Prostate gland (tissue), 2 donors: ENCODE data around the gene ZNF740.

Experiments used
- POLR2A ChIP-seq: fragments of 450-650 bp; IDR thresholded peaks from one replicate; pipeline ENCODE4 v1.6.1; 2016; ENCODE audit warnings: antibody characterized with exemption, mild to moderate bottlenecking
- TF ChIP-seq, protein P1 (sequence below), 4 experiments: fragments of 200-600 bp in 2 of 4; fragments of 450-650 bp in 2 of 4; sonication (generic) in 2 of 4; IDR thresholded peaks; 1 replicate in 3 of 4; 2 replicates in 1 of 4; pipeline ENCODE4 v1.5.1; 2016 to 2019; ENCODE audit warnings: antibody characterized with exemption in 4 of 4, mild to moderate bottlenecking in 2 of 4, moderate library complexity in 2 of 4

DNA sequence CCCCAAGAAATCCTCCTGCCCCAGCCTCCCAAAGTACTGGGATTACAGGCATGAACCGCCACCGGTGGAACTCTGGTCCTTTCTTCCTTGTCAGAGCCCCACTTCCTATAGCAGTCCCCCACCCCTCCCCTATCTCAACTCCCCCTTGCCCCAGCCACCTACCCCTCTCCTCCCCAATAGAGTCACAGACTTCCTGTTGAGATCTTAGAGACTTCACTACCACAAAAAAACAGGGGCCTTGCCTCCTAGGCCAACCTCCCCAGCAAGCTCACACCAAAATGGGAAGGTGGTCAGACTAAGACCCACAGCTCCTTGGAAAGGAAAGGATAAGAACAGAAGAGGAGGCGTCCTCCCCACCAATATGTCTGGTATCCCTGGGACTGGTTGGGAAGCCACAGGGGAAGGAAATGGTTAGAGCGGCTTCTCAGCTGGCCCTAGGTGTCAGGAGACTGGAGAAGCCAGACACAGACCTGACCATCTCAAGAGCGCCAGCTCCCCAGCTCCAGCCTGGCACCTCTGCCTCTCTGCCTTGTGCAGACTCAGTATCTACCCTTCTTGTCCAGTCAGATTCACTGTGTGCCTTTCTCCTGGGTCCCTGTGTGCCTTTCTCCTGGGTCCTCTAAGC, 18.1 kb downstream of the ZNF740 start:
- TF ChIP-seq, protein P1, sequence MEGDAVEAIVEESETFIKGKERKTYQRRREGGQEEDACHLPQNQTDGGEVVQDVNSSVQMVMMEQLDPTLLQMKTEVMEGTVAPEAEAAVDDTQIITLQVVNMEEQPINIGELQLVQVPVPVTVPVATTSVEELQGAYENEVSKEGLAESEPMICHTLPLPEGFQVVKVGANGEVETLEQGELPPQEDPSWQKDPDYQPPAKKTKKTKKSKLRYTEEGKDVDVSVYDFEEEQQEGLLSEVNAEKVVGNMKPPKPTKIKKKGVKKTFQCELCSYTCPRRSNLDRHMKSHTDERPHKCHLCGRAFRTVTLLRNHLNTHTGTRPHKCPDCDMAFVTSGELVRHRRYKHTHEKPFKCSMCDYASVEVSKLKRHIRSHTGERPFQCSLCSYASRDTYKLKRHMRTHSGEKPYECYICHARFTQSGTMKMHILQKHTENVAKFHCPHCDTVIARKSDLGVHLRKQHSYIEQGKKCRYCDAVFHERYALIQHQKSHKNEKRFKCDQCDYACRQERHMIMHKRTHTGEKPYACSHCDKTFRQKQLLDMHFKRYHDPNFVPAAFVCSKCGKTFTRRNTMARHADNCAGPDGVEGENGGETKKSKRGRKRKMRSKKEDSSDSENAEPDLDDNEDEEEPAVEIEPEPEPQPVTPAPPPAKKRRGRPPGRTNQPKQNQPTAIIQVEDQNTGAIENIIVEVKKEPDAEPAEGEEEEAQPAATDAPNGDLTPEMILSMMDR (IDR thresholded peaks at IDR 0.05), result no peak
- TF ChIP-seq POLR2A, result no peak
